GM19240 (cell line): ENCODE data around the gene CDKL1.
"Not testable (repeated sequence)": the region's sequence is repeated elsewhere in the genome, so short reads cannot be mapped to it uniquely, and the experiment has no call there.

Experiments used
- DNase-seq: peaks from one replicate; pipeline ENCODE4 v3.0.0; 2011; ENCODE audit warnings: low spot score; ENCODE audit not compliant: insufficient read length

The CDKL1 gene

GRCh38 chr14:50388256-50388931 lies 8.3 kb downstream of the CDKL1 start:
- no peak for DNase-seq

DNA sequence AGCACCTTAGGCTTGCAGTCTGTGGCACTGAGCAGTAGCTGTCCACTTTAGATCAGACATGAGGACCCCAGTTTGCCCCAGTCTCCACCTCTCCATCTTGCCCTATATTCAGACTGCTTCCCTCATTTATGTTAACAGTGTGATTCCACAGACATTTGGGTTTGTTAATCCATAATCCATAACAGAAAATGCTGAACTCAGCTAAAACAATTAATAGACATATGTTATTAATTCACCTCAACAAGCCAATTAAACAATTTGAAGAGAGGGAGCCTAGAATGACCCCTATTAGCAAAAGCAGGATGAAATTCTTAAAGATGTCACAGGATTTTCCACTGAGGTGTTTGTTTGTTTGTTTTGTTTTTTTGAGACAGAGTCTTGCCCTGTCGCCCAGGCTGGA lies 9.1 kb downstream of the CDKL1 start:
- DNase-seq = no peak

- DNase-seq = no peak
These were observed 13.0 kb downstream of the CDKL1 start for GRCh38 chr14:50383618-50384225.

DNA sequence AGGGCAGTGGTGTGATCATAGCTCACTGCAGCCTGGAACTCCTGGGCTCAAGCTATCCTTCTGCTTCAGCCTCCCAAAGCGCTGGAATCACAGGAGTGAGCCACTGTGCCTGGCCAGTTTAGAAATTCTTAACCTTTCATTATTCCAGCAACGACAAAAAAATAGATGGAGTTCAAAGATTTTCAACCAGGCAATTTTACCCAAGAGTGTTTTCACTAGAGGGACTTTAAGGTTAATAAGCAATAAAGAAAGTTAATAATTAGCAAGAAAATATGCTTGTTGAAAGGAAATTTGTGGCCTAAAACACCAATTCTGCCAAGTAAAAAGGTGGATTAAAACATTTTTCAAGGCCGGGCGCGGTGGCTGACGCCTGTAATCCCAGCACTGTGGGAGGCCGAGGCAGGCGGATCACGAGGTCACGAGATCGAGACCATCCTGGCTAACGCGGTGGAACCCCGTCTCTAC lies 14.8 kb downstream of the CDKL1 start:
- DNase-seq = no peak

DNA sequence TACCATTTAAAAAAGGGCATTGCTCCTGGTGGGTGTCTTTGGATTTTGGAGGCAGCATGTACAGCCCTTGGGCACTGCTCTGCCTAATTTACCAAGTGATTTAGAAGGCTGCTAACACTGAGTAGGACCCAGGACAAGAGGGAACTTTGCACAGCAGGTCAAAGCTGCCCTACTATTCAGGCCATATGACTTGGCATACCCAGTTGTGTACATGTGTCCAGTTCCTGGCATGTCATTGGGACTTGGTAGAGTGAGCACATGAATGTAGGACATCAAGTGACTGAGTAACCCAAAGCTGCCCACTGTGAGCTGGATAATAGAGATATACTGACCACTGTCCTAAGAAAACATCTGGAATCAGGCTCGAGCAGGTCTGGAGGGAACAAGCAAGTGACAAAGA lies 15.7 kb downstream of the CDKL1 start:
- DNase-seq = no peak

GRCh38 chr14:50380455-50380854 lies 16.2 kb downstream of the CDKL1 start:
- DNase-seq = no peak

- DNase-seq = no peak
These were observed 17.1 kb downstream of the CDKL1 start for GRCh38 chr14:50379563-50379962.

- DNase-seq = no peak
These were observed 19.1 kb downstream of the CDKL1 start for GRCh38 chr14:50377550-50378085.

DNA sequence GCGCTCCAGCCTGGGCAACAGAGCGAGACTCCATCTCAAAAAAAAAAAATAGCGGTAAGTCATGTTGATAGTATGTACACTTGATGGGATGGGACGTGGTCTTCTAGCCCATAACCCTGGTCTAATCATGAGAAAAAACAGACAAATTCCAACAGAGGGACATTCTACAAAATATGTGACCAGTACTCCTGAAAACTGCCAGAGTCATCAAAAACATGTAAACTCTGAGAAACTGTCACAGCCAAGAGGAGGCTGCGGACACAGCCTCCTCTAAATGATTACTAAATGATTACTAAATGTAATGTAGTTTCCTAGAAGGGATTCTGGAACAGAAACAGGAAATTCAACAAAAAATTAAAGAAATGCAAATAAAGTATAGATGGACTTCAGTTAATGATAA lies 20.9 kb downstream of the CDKL1 start:
- DNase-seq = no peak

- no peak for DNase-seq
These were observed 22.7 kb downstream of the CDKL1 start for GRCh38 chr14:50373959-50374358.

GRCh38 chr14:50371546-50371945 lies 25.1 kb downstream of the CDKL1 start:
- no peak for DNase-seq

DNA sequence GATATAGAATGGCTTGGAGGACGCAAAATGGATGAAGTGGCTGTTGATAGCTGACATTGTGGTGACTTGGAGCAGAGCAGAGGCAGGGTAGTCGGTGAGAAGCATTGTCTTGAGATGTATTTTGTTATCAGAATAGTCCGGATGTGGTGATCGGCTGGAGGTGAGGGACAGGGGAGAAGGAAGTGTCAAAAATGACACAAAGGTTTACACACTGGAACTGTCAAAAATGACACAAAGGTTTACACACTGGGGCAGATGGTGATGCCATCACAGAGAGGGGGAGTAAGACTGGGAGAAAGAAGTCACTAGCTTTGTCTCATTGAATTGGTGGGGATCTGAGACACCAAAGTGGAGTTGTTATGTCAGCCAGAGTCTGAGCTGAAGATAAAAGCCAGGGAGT lies 30.1 kb downstream of the CDKL1 start:
- DNase-seq = no peak

- no peak for DNase-seq
These were observed 30.6 kb downstream of the CDKL1 start for GRCh38 chr14:50366115-50366514.

DNA sequence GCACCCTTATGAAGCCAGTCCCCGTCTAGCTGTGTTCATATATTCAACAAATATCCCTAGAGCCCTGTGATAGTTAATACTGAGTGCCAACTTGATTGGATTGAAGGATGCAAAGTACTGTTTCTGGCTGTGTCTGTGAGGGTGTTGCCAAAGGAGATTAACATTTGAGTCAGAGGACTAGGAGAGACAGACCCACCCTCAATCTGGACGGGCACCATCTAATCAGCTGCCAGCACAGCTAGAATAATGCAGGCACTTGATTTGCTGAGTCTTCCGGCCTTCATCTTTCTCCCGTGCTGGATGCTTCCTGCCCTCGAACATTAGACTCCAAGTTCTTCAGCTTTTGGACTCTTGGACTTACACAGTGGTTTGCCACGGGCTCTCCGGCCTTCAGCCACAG lies 31.1 kb downstream of the CDKL1 start:
- not testable (repeated sequence) for DNase-seq

- no peak for DNase-seq
These were observed 31.9 kb downstream of the CDKL1 start for GRCh38 chr14:50364792-50365191.

- peak; percentile 65 for DNase-seq
These were observed 33.0 kb downstream of the CDKL1 start for GRCh38 chr14:50363714-50364111.

- DNase-seq = no peak
These were observed 33.6 kb downstream of the CDKL1 start for GRCh38 chr14:50362764-50363713.

DNA sequence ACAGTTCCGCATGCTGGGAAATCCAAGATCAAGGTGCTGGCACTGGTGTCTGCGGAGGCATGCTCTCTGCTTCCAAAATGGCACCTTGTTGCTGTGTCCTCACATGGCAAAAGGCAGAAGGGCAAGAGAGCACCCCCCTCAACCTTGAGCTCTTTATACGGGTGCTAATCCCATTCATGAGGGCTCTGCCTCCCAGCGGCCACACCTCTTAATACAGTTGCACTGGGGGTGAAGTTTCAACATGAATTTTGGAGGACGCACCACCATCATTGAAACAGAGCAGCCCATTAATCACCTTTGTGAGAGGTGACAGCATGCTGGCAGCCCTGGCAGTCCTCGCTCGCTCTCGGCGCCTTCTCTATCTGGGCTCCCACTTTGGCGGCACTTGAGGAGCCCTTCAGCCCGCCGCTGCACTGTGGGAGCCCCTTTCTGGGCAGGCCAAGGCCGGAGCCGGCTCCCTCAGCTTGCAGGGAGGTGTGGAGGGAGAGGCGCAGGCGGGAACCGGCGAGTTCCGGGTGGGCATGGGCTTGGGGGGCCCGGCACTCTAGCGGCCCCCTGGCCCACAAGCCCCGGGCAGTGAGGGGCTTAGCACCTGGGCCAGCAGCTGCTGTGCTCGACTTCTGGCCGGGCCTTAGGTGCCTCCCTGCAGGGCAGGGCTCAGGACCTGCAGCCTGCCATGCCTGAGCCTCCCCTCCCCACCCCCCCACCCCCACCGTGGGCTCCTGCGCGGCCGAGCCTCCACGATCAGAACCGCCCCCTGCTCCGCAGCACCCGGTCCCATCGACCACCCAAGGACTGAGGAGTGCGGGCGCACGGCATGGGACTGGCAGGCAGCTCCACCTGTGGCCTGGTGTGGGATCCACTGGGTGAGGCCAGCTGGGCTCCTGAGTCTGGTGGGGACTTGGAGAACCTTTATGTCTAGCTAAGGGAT lies 34.9 kb downstream of the CDKL1 start:
- DNase-seq = not testable (repeated sequence)

GRCh38 chr14:50360851-50361250 lies 35.8 kb downstream of the CDKL1 start:
- no peak for DNase-seq

DNA sequence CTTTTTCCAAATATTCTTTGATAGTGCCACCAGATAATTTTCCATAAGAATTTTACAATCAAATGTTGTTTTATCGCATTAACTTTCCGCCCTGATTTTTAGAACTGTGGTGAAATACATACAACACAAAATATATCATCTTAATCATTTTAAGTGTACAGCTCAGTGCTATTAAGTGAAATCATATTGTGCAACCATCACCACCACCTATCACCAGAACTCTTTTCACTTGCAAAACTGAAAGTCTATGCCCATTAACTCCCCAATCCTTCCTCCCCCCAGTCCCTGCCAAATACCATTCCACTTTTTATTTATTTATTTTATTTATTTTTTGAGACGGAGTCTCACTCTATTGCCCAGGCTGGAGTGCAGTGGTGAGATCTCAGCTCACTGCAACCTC lies 36.6 kb downstream of the CDKL1 start:
- no peak for DNase-seq

GRCh38 chr14:50359631-50360030 lies 37.0 kb downstream of the CDKL1 start:
- DNase-seq = no peak
